ENCODE measurements around the gene LTB.

LTB gene

DNA sequence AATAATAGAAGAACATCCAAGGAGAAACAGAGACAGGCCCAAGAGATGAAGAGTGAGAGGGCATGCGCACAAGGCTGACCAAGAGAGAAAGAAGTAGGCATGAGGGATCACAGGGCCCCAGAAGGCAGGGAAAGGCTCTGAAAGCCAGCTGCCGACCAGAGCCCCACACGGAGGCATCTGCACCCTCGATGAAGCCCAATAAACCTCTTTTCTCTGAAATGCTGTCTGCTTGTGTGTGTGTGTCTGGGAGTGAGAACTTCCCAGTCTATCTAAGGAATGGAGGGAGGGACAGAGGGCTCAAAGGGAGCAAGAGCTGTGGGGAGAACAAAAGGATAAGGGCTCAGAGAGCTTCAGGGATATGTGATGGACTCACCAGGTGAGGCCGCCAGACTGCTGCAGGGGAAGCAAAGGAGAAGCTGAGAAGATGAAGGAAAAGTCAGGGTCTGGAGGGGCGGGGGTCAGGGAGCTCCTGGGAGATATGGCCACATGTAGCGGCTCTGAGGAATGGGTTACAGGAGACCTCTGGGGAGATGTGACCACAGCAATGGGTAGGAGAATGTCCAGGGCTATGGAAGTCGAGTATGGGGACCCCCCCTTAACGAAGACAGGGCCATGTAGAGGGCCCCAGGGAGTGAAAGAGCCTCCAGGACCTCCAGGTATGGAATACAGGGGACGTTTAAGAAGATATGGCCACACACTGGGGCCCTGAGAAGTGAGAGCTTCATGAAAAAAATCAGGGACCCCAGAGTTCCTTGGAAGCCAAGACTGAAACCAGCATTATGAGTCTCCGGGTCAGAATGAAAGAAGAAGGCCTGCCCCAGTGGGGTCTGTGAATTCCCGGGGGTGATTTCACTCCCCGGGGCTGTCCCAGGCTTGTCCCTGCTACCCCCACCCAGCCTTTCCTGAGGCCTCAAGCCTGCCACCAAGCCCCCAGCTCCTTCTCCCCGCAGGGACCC lies 7.8 kb downstream of the LTB start:
- TF ChIP-seq, protein P1, sequence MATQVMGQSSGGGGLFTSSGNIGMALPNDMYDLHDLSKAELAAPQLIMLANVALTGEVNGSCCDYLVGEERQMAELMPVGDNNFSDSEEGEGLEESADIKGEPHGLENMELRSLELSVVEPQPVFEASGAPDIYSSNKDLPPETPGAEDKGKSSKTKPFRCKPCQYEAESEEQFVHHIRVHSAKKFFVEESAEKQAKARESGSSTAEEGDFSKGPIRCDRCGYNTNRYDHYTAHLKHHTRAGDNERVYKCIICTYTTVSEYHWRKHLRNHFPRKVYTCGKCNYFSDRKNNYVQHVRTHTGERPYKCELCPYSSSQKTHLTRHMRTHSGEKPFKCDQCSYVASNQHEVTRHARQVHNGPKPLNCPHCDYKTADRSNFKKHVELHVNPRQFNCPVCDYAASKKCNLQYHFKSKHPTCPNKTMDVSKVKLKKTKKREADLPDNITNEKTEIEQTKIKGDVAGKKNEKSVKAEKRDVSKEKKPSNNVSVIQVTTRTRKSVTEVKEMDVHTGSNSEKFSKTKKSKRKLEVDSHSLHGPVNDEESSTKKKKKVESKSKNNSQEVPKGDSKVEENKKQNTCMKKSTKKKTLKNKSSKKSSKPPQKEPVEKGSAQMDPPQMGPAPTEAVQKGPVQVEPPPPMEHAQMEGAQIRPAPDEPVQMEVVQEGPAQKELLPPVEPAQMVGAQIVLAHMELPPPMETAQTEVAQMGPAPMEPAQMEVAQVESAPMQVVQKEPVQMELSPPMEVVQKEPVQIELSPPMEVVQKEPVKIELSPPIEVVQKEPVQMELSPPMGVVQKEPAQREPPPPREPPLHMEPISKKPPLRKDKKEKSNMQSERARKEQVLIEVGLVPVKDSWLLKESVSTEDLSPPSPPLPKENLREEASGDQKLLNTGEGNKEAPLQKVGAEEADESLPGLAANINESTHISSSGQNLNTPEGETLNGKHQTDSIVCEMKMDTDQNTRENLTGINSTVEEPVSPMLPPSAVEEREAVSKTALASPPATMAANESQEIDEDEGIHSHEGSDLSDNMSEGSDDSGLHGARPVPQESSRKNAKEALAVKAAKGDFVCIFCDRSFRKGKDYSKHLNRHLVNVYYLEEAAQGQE (IDR thresholded peaks at IDR 0.05; ENCODE audit: low read depth) = no peak
- TF ChIP-seq RAD21 (IDR thresholded peaks at IDR 0.05; ENCODE audit: low read depth) (no peak), EP300 (IDR thresholded peaks at IDR 0.05; ENCODE audit: borderline replicate concordance) (no peak), TEAD4 (IDR thresholded peaks at IDR 0.05) (no peak), EGR1 (IDR thresholded peaks at IDR 0.05) (no peak), ZBTB7A (IDR thresholded peaks at IDR 0.05; ENCODE audit: low read depth) (no peak), TAF1 (IDR thresholded peaks at IDR 0.05; ENCODE audit: low read depth) (no peak), CREB1 (IDR thresholded peaks at IDR 0.05; ENCODE audit: low read depth) (no peak), CEBPB (IDR thresholded peaks at IDR 0.05) (no peak), TCF12 (IDR thresholded peaks at IDR 0.05; ENCODE audit: low read depth) (no peak), NFIC (IDR thresholded peaks at IDR 0.05) (no peak), FOXM1 (IDR thresholded peaks at IDR 0.05; ENCODE audit: borderline replicate concordance, low read depth) (no peak)
- TF ChIP-seq, protein P2, sequence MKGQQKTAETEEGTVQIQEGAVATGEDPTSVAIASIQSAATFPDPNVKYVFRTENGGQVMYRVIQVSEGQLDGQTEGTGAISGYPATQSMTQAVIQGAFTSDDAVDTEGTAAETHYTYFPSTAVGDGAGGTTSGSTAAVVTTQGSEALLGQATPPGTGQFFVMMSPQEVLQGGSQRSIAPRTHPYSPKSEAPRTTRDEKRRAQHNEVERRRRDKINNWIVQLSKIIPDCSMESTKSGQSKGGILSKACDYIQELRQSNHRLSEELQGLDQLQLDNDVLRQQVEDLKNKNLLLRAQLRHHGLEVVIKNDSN (IDR thresholded peaks at IDR 0.05) = no peak
- TF ChIP-seq, protein P3, sequence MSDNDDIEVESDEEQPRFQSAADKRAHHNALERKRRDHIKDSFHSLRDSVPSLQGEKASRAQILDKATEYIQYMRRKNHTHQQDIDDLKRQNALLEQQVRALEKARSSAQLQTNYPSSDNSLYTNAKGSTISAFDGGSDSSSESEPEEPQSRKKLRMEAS (IDR thresholded peaks at IDR 0.05) = no peak

DNA sequence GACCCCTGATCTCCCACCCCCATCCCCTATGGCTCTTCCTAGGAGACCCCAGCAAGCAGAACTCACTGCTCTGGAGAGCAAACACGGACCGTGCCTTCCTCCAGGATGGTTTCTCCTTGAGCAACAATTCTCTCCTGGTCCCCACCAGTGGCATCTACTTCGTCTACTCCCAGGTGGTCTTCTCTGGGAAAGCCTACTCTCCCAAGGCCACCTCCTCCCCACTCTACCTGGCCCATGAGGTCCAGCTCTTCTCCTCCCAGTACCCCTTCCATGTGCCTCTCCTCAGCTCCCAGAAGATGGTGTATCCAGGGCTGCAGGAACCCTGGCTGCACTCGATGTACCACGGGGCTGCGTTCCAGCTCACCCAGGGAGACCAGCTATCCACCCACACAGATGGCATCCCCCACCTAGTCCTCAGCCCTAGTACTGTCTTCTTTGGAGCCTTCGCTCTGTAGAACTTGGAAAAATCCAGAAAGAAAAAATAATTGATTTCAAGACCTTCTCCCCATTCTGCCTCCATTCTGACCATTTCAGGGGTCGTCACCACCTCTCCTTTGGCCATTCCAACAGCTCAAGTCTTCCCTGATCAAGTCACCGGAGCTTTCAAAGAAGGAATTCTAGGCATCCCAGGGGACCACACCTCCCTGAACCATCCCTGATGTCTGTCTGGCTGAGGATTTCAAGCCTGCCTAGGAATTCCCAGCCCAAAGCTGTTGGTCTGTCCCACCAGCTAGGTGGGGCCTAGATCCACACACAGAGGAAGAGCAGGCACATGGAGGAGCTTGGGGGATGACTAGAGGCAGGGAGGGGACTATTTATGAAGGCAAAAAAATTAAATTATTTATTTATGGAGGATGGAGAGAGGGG lies 8.8 kb downstream of the LTB start:
- TF ChIP-seq, protein P2 (IDR thresholded peaks at IDR 0.05) = no peak
- TF ChIP-seq CEBPB (IDR thresholded peaks at IDR 0.05) (no peak), CREB1 (IDR thresholded peaks at IDR 0.05; ENCODE audit: low read depth) (no peak), TAF1 (IDR thresholded peaks at IDR 0.05; ENCODE audit: low read depth) (no peak), TCF12 (IDR thresholded peaks at IDR 0.05; ENCODE audit: low read depth) (no peak)

DNA sequence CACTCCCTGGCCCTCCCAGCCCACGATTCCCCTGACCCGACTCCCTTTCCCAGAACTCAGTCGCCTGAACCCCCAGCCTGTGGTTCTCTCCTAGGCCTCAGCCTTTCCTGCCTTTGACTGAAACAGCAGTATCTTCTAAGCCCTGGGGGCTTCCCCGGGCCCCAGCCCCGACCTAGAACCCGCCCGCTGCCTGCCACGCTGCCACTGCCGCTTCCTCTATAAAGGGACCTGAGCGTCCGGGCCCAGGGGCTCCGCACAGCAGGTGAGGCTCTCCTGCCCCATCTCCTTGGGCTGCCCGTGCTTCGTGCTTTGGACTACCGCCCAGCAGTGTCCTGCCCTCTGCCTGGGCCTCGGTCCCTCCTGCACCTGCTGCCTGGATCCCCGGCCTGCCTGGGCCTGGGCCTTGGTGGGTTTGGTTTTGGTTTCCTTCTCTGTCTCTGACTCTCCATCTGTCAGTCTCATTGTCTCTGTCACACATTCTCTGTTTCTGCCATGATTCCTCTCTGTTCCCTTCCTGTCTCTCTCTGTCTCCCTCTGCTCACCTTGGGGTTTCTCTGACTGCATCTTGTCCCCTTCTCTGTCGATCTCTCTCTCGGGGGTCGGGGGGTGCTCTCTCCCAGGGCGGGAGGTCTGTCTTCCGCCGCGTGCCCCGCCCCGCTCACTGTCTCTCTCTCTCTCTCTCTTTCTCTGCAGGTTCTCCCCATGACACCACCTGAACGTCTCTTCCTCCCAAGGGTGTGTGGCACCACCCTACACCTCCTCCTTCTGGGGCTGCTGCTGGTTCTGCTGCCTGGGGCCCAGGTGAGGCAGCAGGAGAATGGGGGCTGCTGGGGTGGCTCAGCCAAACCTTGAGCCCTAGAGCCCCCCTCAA lies 9.9 kb downstream of the LTB start, which contains the start of gene LTA:
LTA (plus strand) TSS at position 249 of the 871 bp plus-strand sequence; CDS start at position 703, 454 bp downstream.
- TF ChIP-seq EGR1 (IDR thresholded peaks at IDR 0.05) (no peak), RAD21 (IDR thresholded peaks at IDR 0.05; ENCODE audit: low read depth) (no peak), EP300 (IDR thresholded peaks at IDR 0.05; ENCODE audit: borderline replicate concordance) (no peak), YY1 (IDR thresholded peaks at IDR 0.05; ENCODE audit: low read depth) (no peak), NFIC (IDR thresholded peaks at IDR 0.05) (no peak), FOXM1 (IDR thresholded peaks at IDR 0.05; ENCODE audit: borderline replicate concordance, low read depth) (no peak)
- TF ChIP-seq, protein P2 (IDR thresholded peaks at IDR 0.05) = no peak

DNA sequence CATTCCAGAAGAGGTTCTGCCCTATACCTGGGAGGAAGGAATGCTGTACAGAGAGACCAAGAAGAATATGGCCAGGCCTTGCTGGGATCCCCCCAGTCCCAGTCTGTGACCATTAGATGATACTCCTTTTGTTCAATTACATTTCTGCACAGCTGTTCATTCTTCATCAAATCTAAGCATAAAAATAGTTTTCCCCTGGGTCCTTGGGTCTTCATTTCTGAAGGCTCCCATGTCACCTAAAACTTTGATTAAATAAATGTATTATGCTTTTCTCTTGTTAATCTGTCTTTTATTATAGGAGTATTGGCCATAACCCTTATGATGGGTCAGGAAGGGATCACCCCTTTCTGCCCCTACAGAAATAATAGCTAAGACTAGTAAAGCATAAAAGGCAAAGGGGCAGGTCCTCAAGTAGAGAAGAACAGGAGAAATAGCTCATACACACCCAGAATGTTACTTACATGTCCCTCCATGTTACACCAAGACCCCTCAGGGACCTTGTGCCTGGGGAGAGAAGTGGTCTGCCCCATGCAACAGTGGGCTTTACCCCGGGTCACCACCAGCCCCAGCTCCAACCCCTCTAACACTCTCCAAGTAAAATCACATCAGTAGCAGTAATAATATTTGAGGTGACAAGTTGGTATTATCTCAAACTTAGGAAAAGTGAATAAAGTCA lies 12.2 kb downstream of the LTB start:
- TF ChIP-seq YY1 (IDR thresholded peaks at IDR 0.05; ENCODE audit: low read depth) (no peak), RAD21 (IDR thresholded peaks at IDR 0.05; ENCODE audit: low read depth) (no peak), CEBPB (IDR thresholded peaks at IDR 0.05) (no peak), TEAD4 (IDR thresholded peaks at IDR 0.05) (no peak), EGR1 (IDR thresholded peaks at IDR 0.05) (no peak)
- TF ChIP-seq, protein P2 (IDR thresholded peaks at IDR 0.05) = no peak
- TF ChIP-seq, protein P1 (IDR thresholded peaks at IDR 0.05; ENCODE audit: low read depth) = no peak

Data from Ishikawa (cell line).